Ovary (tissue), 3 donors: Measurements from ENCODE around the gene LOXL1.

ENCODE experiments used
- EP300 ChIP-seq: sonication (generic); formaldehyde crosslinking; IDR thresholded peaks from one replicate; pipeline ENCODE4 v1.6.1; 2017; ENCODE audit warnings: antibody characterized with exemption
- POLR2A ChIP-seq: fragments of 450-650 bp; IDR thresholded peaks from one replicate; pipeline ENCODE4 v1.6.1; 2017; ENCODE audit warnings: antibody characterized with exemption, mild to moderate bottlenecking, moderate library complexity
- TF ChIP-seq, protein P1 (sequence below), 3 donors: fragments of 450-650 bp in 2 of 3; fragments of 200-600 bp in 1 of 3; IDR thresholded peaks; one replicate each; pipeline versions ENCODE4 v1.5.1 to v1.8.0; 2016 to 2022; ENCODE audit warnings: antibody characterized with exemption in 3 of 3, mild to moderate bottlenecking in 1 of 3
- donor health status: DM: no; HTN: no; CAD: no.

DNA sequence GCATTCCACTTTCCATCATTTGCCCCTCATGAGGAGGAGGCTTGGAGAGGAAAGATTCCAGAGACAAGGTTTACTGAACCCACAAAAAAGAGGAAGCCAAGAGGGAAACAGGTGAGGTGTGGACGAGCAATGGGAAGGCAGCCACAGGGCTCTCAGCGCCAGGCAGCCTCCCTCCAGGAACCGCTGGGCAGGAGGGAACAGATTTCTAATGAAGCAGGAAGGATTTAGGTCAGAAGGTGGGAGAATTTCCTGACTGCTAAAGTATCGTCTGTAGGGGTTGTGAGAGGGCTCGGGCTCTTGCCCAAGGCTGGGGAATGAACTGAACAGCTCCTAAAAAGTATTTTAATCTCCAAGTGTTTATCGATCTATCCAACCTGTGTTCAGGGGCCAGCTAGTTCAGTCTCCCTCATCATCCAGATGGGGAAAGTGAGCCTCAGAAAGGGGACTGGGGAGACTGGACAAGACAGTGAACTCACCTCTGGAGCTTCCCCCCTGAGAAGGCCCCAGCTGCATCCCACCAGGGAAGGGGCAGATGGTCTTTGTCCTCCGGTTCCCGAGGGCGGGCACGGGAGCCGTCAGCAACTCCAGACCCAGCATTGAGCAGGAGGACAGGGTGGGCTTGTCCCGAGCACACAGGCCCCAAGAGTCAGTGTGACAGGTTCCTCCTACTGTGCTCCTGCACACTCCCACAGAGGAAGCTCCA lies 10.5 kb downstream of the LOXL1 start:
- TF ChIP-seq, protein P1, sequence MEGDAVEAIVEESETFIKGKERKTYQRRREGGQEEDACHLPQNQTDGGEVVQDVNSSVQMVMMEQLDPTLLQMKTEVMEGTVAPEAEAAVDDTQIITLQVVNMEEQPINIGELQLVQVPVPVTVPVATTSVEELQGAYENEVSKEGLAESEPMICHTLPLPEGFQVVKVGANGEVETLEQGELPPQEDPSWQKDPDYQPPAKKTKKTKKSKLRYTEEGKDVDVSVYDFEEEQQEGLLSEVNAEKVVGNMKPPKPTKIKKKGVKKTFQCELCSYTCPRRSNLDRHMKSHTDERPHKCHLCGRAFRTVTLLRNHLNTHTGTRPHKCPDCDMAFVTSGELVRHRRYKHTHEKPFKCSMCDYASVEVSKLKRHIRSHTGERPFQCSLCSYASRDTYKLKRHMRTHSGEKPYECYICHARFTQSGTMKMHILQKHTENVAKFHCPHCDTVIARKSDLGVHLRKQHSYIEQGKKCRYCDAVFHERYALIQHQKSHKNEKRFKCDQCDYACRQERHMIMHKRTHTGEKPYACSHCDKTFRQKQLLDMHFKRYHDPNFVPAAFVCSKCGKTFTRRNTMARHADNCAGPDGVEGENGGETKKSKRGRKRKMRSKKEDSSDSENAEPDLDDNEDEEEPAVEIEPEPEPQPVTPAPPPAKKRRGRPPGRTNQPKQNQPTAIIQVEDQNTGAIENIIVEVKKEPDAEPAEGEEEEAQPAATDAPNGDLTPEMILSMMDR (IDR thresholded peaks at IDR 0.05) = peak in 1 of 3 donors; percentile 3
- TF ChIP-seq EP300 (no peak), POLR2A (no peak)
